Neural progenitor cell (in vitro differentiated cells): ENCODE measurements around the gene SIL1.

Source experiments
- CTCF ChIP-seq: fragments of 200-600 bp; sonication (generic); IDR thresholded peaks from 2 replicates; pipeline ENCODE4 v1.5.1; 2017; ENCODE audit warnings: antibody characterized with exemption, mild to moderate bottlenecking
- EZH2 ChIP-seq: fragments of 200-600 bp; sonication (generic); IDR thresholded peaks from 2 replicates; pipeline ENCODE4 v1.6.1; 2017; ENCODE audit warnings: antibody characterized with exemption, mild to moderate bottlenecking, moderate library complexity
- EZH2phosphoT487 ChIP-seq: fragments of 200-600 bp; sonication (generic); IDR thresholded peaks from 2 replicates; pipeline ENCODE4 v1.6.1; 2017; ENCODE audit warnings: antibody characterized with exemption

- TF ChIP-seq EZH2 (no peak), CTCF (no peak), EZH2phosphoT487 (no peak)
These were observed 64.9 kb downstream of the SIL1 start for GRCh38 chr5:139133282-139133681.
